ENCODE data around the gene JMJD8.
A peak's percentile ranks its signal among the peaks of the same experiment; 100 is the strongest.

JMJD8 gene

DNA sequence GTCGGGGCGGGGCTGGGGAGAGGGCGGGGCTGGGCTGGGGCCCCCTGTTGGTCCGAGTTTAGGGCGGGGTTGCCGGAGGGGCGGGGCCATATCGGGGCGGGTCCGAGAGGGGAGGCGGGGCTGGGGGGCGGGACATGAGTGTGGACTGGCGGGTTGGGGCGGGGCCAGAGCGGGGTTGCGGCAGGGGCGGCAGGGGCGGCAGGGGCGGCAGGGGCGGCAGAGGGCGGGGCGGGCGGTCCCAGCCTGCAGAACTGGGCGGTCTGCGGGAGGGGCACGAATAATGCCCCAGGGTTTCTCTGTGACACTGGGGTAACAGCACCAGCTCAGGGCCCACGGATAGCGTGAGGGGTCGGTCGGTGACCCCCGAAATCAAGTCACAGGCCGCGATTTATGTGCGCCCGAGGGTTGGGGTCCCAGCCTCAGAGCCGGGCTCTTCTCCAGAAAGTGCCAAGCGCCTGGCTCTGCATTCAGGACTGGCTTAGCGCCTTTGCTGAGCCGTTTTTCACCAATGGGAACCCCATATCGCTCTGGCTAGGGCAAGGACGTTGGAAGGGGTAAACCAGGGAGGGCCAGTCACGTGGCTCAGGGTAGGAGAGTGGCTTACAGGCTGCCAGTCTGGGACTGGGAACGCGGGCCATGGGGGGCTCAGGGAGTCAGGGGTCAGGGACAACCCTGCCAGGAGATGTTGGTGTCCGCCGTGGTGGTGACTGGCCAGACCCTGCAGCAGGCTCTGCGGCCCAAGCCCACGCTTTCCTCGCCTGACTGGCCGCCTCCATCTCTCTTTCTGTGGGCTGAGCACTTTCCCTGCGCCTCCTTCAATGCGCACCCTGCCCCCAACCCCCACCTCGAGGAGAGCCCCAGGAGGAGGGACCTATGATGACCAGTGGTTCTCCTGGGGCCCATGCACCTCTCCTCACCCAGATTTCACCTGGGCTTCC, 46.8 kb downstream of the JMJD8 start:
- DNase-seq: peak; percentile 85 to 93

DNA sequence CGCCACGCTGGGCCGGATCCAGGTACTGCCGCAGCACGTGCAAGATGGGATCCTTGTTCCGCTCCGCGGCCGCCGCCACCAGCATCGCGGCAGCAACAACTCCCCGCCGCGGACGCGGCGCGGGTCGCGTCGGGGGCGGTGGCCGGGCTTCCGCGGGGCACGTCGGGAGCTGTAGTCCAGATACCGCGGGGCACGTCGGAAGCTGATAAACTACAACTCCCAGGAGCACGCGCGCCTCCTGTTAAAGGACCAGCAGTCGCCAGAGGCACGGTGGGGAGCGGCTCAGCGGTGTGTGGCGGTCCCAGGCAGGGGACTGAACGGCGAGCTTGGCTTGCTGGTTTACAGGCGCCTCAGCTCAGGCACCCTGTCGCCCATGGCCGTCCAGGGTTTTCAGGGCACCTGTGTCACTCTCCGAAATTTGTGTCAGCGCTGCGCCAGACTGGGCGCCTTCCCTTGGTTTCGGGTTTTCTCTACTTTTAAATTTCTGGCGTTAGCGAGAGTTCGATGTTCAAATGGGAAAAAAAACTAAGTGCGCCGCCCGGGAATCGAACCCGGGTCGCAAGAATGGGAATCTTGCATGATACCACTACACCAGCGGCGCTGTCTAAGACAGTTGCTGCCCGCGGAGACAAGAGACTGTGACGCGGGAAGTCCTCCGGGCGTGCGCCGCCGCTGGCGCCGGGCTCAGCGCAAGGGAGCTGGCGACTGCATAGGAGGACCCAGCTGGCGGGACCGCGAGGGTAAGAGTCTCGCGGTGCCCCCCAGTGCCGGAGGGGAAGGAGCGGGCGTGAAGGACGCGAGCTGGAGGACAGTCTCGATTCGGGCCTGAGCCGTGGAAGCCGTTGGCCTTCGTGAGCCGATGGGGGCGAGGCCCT, 47.7 kb downstream of the JMJD8 start, which contains the start of gene METTL26:
TSS of gene METTL26 (minus strand) at position 100 of the 875 bp plus-strand sequence. CDS start at position 85, 15 bp downstream.
- DNase-seq: peak; percentile 89 to 93

DNA sequence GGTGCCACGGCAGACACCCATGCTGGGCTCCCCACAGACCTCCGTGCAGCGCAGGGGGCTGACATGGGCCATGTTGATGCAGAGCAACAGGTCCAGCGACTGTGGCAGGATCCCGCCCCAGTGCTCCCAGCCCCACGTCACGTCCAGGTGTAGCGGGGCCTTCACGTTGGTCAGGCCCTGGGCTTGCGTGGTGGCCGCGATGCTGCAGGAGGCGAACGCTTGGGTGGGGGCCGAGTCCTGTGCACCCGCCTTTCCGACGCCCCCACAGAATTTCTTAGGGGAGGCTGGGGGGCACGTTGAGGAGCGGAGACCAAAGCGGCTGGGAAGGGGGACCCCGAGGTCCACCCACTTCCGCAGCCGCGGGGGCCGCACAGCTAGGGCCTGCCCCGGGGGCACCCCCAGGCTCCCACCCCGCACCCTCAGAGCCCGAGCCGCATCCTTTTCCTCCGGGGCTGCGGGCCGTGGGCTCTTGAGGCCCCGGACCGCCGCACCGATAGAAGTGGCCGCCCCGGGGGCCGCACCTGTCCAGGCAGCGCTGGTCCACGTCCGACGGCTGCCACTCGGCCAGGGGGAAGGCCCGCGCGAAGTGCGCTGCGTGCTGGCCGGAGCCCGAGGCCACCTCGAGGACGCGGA, 48.4 kb downstream of the JMJD8 start:
- peak in 1 of 2 donors; percentile 19 for DNase-seq

- DNase-seq: no peak
Observed at GRCh38 chr16:634996-635395, 49.1 kb downstream of the JMJD8 start.

DNA sequence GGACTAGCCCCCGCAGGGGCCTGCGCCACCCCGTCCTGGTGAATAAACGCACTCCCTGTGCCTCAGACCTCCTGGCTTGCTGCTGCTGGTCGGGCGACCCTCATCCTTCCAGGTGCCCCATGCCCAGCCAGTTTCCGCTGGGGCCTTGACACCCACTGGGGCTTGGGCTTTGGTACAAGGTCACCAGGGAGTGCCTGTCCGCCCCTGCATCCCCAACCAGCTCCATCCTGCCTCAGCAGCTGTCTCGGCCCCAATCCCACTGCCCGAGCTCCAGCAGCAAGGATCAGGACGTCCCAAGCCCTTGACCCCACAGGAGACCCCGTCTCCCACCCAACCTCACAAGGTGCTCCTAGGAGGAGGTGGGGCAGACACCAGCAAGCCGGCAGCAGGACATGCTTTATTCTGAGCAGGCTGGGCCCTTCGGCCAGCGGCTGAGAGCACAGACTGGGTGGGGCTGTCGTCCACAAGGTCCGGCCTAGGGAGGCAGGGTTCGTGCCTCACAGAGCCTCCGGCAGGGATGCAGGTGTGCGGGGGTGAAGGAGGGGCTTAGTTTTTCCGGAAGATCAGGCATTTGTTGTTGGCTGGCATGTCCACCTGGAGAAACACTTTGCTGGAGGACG, 50.0 kb downstream of the JMJD8 start:
- DNase-seq: no peak

DNA sequence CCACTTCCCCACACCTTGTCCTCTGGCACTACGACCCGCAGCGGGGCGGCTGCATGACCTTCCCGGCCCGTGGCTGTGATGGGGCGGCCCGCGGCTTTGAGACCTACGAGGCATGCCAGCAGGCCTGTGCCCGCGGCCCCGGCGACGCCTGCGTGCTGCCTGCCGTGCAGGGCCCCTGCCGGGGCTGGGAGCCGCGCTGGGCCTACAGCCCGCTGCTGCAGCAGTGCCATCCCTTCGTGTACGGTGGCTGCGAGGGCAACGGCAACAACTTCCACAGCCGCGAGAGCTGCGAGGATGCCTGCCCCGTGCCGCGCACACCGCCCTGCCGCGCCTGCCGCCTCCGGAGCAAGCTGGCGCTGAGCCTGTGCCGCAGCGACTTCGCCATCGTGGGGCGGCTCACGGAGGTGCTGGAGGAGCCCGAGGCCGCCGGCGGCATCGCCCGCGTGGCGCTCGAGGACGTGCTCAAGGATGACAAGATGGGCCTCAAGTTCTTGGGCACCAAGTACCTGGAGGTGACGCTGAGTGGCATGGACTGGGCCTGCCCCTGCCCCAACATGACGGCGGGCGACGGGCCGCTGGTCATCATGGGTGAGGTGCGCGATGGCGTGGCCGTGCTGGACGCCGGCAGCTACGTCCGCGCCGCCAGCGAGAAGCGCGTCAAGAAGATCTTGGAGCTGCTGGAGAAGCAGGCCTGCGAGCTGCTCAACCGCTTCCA, 50.6 kb downstream of the JMJD8 start:
- DNase-seq: no peak

GRCh38 chr16:632486-633335, 51.4 kb downstream of the JMJD8 start:
- no peak for DNase-seq

- no peak for DNase-seq
Observed at GRCh38 chr16:631808-632358, 52.3 kb downstream of the JMJD8 start.
